Psoas muscle (tissue), 8 donors: ENCODE data around the gene GTF2IRD1. TPM values are rescaled to one million over a fixed set of nuclear protein-coding genes. Genes with fewer than 3 reads are reported as not detected.

Experiments used
- ATAC-seq, 4 donors: fragments of 200-7000 bp; cut with Tn5 transposase; one replicate each; pipeline ENCODE4 v1.9.1; 2020; ENCODE audit warnings: moderate library complexity in 3 of 4, mild to moderate bottlenecking in 2 of 4
- DNase-seq, 2 donors: peaks; one replicate each; pipeline ENCODE4 v3.0.0-alpha.2; 2020
- H3K27ac ChIP-seq: fragments of 200-600 bp; one replicate; pipeline ENCODE4 v1.8.0; 2022
- H3K27me3 ChIP-seq, 3 donors: fragments of 200-600 bp in 1 of 3; one replicate each; pipeline versions ENCODE4 v1.6.1 to v1.8.0; 2013 to 2022; ENCODE audit warnings: low read length in 2 of 3, mild to moderate bottlenecking in 2 of 3, moderate library complexity in 1 of 3; ENCODE audit not compliant: insufficient read depth in 3 of 3
- H3K36me3 ChIP-seq, 2 donors: fragments of 200-600 bp in 1 of 2; one replicate each; pipeline versions ENCODE4 v1.6.1 to v1.8.0; 2013 to 2022; ENCODE audit warnings: low read depth in 1 of 2, mild to moderate bottlenecking in 1 of 2, moderate library complexity in 1 of 2; ENCODE audit not compliant: insufficient read depth in 1 of 2
- H3K4me1 ChIP-seq: fragments of 200-600 bp; one replicate; pipeline ENCODE4 v1.8.0; 2022
- H3K4me3 ChIP-seq: fragments of 200-600 bp; one replicate; pipeline ENCODE4 v1.8.0; 2022; ENCODE audit warnings: mild to moderate bottlenecking
- H3K9me3 ChIP-seq: fragments of 200-600 bp; one replicate; pipeline ENCODE4 v1.8.0; 2022
- CTCF ChIP-seq: fragments of 200-600 bp; IDR thresholded peaks from one replicate; pipeline ENCODE4 v1.8.0; 2022; ENCODE audit warnings: antibody characterized with exemption
- WGBS, 3 donors: extraction: QIAGEN DNeasy Blood & Tissue Kit; methylation state at CpG; one replicate each; pipeline versions ENCODE4 v1.1.6 to v1.1.7; 2013; 5-methylcytosine and 5-hydroxymethylcytosine counted together
- intact Hi-C, 2 donors: fragments of 100-400 bp; cut with DNase I; formaldehyde crosslinking; loops; one replicate each; pipeline versions ENCODE4 v1.11.0 to v1.14.2; 2022
- polyA plus RNA-seq, 3 donors: library from polyadenylated mRNA; stranded (reverse); fragments of 200-250 nt; gene quantifications; one replicate each; pipeline ENCODE4 v1.2.3, GENCODE V29; 2013
- total RNA-seq, 4 donors: library from RNA; stranded (reverse); fragmentation: NEBNext Ultra II Directional in 2 of 4; extraction: Animal tissue kit (Norgen Biotek cat#: 25700) in 2 of 4; gene quantifications; one replicate each; pipeline versions ENCODE4 v1.2.1 to v1.2.4, GENCODE V29; 2021 to 2023
- donor health status: healthy with polysubstance abuse.
- donor health status: DM: no; HTN: no; CAD: no; lungs with moderate emphysema.
- donor health status: Bipolar disorder and iron deficiency.
- donor health status: healthy.
- donor health status: DM: yes; HTN: yes; CAD: no.
- donor health status: DM: no; HTN: no; CAD: no.
- donor health status: DM: no; HTN: no; CAD: no.
- donor health status: DM: yes; HTN: yes; CAD: no.

Gene GTF2IRD1
- total and polyA plus RNA-seq, 7 donors, result 40.5 to 149 (median 61.7) TPM

DNA sequence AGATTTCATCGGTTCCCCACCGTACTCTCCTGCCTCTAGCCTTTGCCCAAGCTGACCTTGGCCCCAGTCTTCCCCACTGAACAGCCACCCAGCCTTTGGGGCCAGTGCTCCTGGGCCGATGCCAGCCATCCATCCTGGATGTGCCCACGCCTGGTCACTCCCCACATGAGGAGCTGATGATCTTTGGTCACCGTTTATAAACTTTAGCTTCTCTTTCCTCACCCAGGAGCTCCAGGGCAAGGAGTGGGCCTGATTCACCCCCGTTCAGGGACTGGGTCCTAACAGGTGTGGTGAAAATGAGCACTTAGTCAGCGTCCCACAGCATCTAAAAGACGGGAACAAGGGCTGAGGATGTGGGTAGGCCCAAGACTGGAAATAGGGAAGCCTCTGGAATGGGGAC, 22.9 kb downstream of the GTF2IRD1 start:
- ATAC-seq, result no peak
- DNase-seq, result peak in 1 of 2 donors; percentile 70
- peaks cover 56% of the 10 kb centered on the region for H3K4me1 ChIP-seq
- H3K4me3 ChIP-seq, result no peak overlapping the region
- 55 to 70% (median 68%) methylated on average over 8 of the region's 8 CpGs for WGBS, 3 donors
- peak overlapping the region; percentile 96 for H3K27ac ChIP-seq
- intact Hi-C loops, result no loop called here
- TF ChIP-seq CTCF, result no peak
- H3K27me3 ChIP-seq, result no peaks in the 10 kb centered on the region
- no peaks in the 10 kb centered on the region for H3K9me3 ChIP-seq
- no peaks in the 10 kb centered on the region for H3K36me3 ChIP-seq

DNA sequence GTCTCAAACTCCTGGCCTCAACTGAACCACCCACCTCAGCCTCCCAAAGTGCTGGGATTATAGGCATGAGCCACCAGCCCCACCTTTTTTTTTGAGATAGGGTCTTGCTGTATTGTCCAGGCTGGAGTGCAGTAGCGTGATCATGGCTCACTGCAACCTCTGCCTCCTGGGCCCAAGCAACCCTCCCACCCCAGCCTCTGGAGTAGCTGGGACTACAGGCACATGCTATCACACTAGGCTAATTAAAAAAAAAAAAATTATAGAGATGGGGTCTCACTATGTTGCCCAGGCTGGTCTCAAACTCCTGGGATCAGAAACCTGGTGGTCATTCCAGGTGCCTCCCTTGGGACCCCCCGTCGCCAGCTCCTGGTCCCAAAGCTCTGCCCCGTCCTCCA, 25.0 kb downstream of the GTF2IRD1 start:
- WGBS, 3 donors, result 38 to 74% (median 60%) methylated on average over 4 of the region's 4 CpGs
- Histone ChIP-seq H3K27ac (peak overlapping the region; percentile 96), H3K36me3 (no peaks in the 10 kb centered on the region), H3K4me3 (no peak overlapping the region), H3K27me3 (no peaks in the 10 kb centered on the region), H3K4me1 (peaks cover 64% of the 10 kb centered on the region), H3K9me3 (no peaks in the 10 kb centered on the region)
- DNase-seq (no peak), ATAC-seq (no peak)
- intact Hi-C loops, result loop anchor here in 1 of 2 donors (2.0 kb wide), 1 partner anchor 24 kb away; no protein-coding TSS in a partner anchor
- TF ChIP-seq CTCF, result no peak

- no peaks in the 10 kb centered on the region for H3K9me3 ChIP-seq
- H3K4me1 ChIP-seq, result peaks cover 67% of the 10 kb centered on the region
- no peaks in the 10 kb centered on the region for H3K36me3 ChIP-seq
- 9 to 27% (median 14%) methylated on average over 19 of the region's 19 CpGs for WGBS, 3 donors
- H3K4me3 ChIP-seq, result no peak overlapping the region
- no peaks in the 10 kb centered on the region for H3K27me3 ChIP-seq
- TF ChIP-seq CTCF, result no peak
- intact Hi-C loops, result loop anchor here in 1 of 2 donors (2.0 kb wide), 1 partner anchor 24 kb away; no protein-coding TSS in a partner anchor
- peak overlapping the region; percentile 96 for H3K27ac ChIP-seq
- ATAC-seq, result peak; percentile 11 to 28 (median 18)
- peak; percentile 71 to 81 for DNase-seq
Observed at GRCh38 chr7:74479066-74479781, 25.5 kb downstream of the GTF2IRD1 start.

GRCh38 chr7:74479961-74480829, 26.5 kb downstream of the GTF2IRD1 start:
- peaks cover 67% of the 10 kb centered on the region for H3K4me1 ChIP-seq
- peak overlapping the region; percentile 58 for H3K4me3 ChIP-seq
- DNase-seq, result peak; percentile 90 to 96
- 7% methylated on average over 32 to 40 of the region's 40 CpGs for WGBS, 3 donors
- no peaks in the 10 kb centered on the region for H3K9me3 ChIP-seq
- H3K36me3 ChIP-seq, result no peaks in the 10 kb centered on the region
- peak overlapping the region; percentile 96 for H3K27ac ChIP-seq
- H3K27me3 ChIP-seq, result no peaks in the 10 kb centered on the region
- TF ChIP-seq CTCF, result no peak
- ATAC-seq, result peak; percentile 58 to 72 (median 63)
- intact Hi-C loops, result loop anchor here (2.0 kb wide), 1 partner anchor 25 kb away; no protein-coding TSS in a partner anchor
